GM12874 (cell line): ENCODE measurements around the gene KLHDC9.

ENCODE experiments used
- TF ChIP-seq, protein P1 (sequence below): IDR thresholded peaks from 2 replicates; pipeline ENCODE4 v1.5.1; 2011; ENCODE audit warnings: low read depth, mild to moderate bottlenecking, control low read depth, low read length, moderate library complexity; ENCODE audit not compliant: insufficient read depth

The KLHDC9 gene

DNA sequence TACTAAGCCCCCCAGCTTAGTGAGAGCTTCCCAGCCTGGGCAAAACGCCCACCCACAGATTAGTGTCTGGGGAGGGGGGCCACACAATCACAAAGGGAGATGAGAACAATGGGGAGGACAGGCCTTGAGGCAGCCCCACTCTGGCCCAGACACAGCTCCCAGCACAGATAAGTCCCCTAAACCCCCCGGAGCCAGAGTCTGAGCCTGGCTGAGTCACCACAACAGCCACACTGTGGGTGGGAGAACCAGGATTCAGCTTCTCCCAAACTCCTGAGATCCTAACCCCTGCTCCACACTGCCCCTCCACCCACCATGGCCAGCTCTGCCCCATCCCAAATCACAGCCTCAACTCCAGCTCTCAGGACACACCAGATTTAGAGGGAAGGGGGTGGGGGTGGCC, 13.0 kb upstream of the KLHDC9 start:
- TF ChIP-seq, protein P1, sequence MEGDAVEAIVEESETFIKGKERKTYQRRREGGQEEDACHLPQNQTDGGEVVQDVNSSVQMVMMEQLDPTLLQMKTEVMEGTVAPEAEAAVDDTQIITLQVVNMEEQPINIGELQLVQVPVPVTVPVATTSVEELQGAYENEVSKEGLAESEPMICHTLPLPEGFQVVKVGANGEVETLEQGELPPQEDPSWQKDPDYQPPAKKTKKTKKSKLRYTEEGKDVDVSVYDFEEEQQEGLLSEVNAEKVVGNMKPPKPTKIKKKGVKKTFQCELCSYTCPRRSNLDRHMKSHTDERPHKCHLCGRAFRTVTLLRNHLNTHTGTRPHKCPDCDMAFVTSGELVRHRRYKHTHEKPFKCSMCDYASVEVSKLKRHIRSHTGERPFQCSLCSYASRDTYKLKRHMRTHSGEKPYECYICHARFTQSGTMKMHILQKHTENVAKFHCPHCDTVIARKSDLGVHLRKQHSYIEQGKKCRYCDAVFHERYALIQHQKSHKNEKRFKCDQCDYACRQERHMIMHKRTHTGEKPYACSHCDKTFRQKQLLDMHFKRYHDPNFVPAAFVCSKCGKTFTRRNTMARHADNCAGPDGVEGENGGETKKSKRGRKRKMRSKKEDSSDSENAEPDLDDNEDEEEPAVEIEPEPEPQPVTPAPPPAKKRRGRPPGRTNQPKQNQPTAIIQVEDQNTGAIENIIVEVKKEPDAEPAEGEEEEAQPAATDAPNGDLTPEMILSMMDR, result no peak

DNA sequence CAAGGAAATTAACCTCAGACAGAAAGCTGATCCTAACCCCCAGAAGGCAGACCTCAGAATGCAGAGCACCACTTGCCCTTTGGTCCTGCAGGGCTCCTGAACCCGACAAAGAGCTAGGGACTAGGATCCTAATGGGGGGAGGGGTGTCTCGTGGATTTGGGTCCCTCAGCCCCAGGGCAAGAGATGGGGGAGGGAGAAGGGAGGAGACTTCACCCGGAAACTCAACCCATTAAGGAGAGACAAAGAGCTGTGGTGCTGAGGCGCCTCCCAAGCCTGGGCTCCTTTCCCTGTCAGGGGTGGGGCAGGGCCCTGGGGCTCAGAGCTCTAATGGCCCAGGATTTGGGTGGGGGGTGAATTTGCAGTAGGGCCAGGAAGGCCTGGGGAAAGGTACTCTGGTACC, 11.7 kb upstream of the KLHDC9 start:
- TF ChIP-seq, protein P1, result no peak

DNA sequence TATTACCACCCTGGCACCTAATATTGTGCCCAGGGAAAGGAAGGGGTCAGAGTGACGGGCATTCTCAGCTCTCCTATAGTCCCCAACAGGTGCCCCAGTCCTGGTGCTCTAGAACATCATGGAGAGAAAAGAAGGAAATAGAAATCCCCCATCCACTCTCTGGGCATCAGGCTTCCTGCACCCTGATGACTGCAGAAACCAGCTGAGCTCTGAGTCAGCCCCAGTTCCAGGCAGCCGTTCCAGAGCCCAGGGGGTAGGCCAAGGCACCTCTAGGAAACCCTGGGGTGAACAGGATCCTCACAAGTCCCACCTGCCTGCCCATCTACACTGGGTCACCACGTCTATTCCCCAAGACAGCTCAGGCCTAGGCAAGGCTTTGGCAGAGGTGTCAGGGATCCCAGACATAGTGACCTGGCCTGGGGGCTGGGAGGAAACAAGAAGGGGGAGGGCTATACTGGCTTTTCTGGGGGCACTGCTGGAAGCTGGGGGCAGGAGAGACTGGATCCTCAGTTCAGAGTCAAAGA, 9.5 kb upstream of the KLHDC9 start:
- TF ChIP-seq, protein P1, result no peak

DNA sequence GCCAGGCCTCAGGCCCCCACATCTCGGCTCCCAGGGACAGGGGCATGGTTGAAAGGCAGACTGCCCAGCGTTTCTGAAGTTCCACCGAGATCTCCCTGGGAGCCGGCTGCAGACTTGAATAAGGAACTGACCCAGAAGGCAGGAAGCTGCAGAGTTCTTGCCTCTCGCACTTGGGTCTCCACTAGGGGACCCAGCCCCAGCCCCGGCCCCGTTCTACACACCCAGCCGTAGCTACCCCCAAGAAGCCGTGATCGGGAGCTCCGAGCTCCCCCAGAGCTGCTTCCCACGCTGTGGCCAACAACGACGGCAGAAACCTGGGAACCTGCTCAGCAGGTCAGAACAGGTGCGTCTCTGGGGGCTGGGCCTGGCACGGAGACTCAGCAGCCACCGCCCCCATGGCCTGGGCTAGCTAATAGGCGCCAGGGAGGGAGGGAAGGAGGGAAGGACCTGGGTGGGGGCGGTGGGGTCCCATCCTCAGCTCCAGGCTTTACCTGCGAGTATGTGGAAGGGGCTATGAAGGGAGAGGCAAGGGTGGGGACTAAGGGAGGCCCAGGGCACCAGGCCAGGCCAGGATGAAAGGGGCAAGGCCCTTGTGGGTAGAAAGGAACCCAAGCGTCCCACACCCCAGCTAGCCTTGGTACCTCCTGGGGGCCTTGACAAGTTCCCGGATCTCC, 8.8 kb upstream of the KLHDC9 start, which contains the start of gene NECTIN4:
NECTIN4 (minus strand) TSS at position 308 of the 674 bp plus-strand sequence; CDS start at position 46, 262 bp downstream.
- TF ChIP-seq, protein P1, result no peak

DNA sequence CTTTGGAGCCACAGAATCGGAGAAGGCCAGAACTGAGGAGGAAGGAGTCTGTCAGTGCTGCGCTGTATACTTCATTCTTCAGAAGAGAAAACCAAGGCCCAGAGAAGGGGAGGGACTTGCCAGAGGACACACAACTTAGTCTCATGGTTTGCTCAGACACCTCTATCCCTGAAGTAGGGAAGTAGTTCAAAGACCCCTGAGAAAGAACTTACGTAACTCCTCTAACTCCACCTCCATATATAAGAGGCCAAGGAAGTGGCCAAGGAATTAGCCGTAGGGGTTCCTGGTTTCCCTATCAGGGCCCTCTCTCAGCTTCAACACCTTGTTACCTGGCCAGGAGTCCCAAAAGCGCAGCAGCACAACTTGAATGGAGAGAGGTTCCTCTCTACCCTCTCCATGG, 8.2 kb upstream of the KLHDC9 start:
- TF ChIP-seq, protein P1, result no peak

DNA sequence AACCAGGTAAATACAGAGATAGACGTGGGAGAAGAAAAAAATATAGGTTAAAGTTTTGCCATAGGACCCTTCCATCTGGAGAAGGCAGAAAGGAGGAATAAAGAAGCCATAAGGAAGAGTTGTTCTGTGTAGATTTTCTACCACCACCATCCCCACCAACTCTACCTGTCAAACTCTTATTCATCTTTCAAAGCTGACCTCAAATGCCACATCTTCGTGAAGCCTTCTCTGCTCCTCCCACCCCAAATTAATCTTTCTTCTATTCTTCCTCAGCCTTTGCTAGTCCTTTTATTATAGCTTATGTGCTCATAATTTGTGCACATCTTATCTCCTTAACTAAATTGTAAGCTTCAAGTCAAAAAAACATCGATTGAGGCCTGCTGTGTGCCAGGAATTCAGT, 7.5 kb upstream of the KLHDC9 start:
- TF ChIP-seq, protein P1, result no peak

DNA sequence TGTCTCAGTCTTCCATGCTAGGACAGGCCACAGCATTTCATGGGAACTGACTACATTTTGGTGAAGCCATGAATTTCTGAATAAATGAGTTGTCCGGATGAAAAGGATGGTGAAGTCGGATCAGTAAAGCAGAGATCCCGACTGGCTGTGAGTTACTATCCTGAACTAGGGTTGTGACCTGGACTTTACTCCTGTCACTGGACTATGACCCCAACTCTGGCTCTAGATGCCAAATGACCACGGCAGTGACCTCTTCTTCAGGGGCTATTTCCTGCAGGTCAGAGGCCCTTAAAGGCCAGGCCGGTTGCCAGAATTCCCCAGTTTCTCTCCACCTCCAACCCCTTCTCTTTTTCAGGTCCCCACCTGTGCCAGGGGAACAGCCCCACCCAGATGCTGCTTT, 7.1 kb upstream of the KLHDC9 start:
- TF ChIP-seq, protein P1, result no peak
